HG02840 (cell line): Measurements from ENCODE around the gene PHACTR3.

Experiments used
- ATAC-seq: cut with Tn5 transposase; IDR thresholded peaks from one replicate; pipeline ENCODE4 v1.9.1; 2021; ENCODE audit warnings: mild to moderate bottlenecking, moderate library complexity, moderate number of reproducible peaks; ENCODE audit not compliant: unreplicated experiment, low FRiP score

Gene PHACTR3

DNA sequence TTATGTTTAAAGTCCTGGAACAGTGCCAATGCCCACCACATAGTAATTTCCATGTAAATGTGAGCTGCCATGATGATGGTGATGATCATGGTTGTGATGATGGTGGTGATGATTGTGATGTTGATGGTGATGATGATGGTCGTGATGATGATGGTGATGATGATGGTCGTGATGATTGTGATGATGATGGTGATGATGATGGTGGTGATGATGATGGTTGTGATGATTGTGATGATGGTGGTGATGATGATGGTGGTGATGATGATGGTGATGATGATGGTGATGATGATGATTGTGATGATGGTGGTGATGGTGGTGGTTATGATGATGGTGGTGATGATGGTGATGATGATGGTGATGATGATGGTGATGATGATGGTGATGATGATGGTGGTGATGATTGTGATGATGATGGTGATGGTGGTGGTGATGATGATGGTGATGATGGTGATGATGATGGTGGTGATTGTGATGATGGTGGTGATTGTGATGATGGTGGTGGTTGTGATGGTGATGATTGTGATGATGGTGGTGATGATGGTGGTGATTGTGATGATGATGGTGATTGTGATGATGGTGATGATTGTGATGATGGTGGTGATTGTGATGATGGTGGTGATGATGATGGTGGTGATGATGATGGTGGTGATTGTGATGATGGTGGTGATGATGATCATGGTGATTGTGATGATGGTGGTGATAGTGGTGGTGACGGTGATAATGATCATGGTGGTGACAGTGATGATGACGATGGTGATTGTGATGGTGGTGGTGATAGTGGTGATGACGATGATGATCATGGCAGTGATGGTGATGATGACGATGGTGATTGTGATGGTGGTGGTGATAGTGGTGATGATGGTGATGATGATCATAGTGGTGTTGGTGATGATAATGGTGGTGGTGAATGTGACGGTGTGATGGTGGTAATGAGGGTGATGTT is 82.3 kb downstream of the PHACTR3 start:
- ATAC-seq: no peak

DNA sequence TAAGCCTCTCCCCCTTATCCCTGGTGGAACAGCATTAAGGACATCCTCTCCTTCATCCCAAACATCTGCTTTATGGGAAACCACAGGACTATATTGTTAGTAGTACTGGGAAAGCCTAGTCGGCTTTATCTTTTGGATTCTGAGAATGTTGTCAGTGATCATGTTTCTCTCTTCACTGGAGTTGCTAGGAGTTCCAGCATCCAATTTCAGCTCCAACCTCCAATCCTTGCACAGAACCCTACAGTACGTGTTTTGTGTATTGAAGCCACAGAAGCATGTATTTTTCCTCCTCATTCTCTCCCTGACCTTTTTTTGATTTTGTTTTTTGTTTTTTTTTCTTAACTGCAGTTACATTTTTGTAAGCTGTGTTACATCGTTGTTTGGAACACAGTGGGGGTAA is 84.0 kb downstream of the PHACTR3 start:
- ATAC-seq: no peak

DNA sequence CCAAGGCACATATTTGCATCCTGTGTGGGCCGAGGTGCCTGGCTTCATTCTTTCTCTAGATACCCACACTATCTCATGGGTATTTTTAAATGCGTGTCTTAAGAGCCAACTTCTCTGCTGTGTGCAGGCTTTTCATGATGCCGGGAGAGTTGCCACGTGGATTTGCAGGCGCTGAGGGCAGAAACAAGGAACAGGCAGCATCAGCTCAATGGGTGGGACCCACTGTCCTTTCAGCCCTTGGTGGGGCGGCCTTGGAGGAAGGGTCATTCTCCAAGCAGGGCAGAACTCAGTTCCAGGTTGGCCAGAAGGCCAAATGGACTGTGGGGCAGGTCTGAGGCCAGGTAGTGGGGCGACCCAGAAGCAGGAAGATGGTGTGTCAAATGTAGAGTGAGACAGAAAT is 84.7 kb downstream of the PHACTR3 start:
- ATAC-seq: no peak

DNA sequence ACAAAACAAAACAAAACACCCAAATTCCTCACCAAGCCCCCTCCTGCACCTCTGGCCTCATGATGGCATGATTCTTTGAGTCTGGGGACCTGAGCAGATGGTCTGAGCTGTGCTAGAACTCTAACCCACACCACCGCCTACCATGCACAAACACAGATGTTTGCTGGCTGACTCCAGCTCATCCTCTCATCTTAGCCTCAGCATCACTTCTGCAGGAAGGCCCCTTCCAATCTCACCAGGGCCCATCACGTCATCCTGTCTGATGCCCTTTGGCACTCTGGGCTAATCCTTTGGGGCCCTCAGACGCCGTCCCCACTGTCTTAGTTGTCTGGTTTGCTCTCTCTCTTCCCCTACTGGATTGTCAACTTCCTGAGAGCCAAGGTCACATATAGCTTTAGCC is 85.8 kb downstream of the PHACTR3 start:
- ATAC-seq: no peak

DNA sequence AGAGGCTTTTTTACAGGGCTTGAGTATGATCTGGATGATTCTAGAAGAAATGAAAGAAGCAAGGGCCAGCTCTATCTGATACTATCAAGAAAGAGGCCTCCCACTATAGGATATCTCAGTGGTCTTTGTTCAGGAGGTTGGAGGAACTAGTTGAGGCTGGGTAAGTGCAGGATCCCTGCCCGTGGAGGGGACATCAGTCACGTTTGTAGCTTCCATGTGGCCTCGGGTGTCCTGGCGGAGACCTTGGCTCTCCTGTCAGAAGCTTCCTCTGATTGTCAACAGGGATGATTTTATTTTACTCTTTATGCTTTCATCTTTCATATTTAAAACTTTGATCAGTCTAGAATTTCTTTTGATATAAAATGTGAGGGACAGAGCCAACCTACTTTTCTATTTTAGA is 86.6 kb downstream of the PHACTR3 start:
- no peak for ATAC-seq

DNA sequence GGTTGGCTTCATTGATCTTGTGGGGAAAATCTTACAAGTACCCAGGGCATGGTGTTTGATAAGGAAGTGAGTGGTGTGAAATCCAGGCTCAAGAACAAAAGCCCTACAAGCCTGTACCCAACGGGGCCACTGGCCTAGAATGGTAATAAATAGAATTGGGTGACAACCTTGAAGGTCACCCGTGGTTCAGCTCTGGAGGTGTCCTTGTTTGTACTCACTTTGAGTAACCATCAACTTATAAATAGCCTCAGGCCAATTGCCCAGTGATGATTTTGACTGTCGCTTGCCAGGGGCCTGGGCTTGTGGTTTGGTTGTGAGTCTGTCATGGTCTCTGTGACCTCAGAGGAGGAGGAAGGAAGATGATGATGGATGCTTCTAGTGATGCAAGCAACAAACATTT is 87.8 kb downstream of the PHACTR3 start:
- ATAC-seq: no peak

DNA sequence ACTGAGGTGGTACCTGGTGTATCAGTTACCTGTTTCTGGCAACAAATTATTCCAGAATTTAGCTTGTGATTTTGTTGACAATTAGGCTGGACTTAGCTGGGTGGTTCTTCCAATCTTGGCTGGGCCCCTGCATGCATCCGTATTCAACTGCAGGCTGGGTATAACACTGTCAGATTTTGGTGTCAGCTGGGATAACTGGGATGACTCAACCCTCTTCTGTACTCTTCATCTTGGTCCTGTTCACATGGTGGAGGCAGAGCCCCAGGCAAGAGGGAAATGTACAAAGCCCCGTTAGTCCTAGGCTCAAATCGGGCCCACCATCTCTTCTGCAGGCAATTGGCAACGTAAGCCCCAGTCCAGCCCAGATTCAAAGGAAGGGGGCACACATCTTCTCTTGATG is 89.2 kb downstream of the PHACTR3 start:
- no peak for ATAC-seq

DNA sequence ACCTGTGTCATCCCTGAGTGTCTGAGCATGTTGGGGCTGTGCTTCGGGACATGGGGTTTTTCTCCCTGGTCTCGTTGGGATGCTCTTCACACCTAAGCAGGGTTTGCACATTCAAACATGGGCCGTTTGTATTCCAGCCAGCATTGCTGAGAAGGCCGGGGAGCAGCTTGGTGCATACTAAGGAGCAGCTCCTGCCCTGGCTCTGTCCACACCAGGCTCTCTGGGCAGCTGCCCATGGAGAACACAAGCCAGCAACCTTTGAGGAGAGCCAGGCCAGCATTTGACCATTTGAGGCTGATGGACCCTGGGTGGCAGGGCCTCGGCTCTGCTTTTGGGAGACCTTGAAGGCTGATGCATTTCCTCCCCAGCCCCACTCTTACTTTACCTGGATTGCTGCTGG is 92.1 kb downstream of the PHACTR3 start:
- ATAC-seq: no peak

DNA sequence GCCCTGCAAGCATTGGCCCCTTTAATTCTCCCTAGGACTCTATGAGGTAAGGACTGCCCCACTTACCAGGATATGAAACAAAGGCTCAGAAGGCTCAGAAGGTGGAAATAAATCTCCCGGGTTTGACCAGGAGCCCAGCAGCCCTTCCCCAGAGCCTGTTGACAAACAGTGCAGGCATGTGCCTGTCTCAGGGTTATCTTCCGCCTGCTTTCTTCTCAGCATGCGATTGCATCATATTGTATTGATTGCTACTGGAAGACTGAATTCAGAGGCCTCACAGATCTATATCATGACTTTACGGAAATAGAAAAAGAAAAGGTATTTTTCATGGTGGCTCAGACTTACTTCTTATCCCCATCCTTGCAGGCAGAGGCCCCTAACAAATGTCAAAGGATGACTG is 92.7 kb downstream of the PHACTR3 start:
- no peak for ATAC-seq

DNA sequence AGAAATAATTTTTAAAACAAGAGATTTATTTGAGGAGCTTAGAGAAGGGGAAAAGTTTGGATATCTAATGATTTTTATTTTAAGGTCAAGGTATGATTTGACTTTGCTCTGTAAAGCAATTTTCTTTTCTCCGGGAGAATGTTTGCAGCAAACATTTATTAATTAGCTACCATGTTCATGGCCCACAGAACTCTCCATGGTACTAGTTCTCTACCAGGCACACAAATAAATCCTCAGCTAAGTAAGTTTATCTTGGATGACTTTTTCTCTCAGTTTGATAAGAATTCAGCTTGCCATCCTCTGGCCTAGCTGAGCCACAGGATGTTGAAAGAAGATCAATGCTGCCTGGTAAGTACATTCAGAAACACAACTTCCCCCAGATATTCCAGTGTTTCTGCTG is 94.3 kb downstream of the PHACTR3 start:
- no peak for ATAC-seq

DNA sequence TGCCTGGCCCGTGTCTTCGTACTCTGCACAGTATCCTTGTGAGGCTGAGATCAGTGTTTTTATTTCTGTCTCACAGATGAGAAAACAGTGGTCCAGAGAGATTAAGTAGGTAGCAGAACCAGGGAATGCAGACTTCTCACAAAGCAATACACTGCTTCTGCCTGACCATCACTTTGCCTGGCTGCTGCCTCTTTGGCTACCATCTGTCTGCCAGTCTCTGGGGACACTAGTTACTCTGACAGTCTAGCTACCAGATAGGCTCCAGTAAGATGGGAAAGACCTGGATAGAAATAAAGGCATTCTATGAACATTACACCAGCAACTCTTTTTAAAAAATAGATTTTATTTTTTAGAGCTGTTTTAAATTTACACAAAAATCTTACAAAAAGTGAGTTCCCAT is 96.9 kb downstream of the PHACTR3 start:
- no peak for ATAC-seq

DNA sequence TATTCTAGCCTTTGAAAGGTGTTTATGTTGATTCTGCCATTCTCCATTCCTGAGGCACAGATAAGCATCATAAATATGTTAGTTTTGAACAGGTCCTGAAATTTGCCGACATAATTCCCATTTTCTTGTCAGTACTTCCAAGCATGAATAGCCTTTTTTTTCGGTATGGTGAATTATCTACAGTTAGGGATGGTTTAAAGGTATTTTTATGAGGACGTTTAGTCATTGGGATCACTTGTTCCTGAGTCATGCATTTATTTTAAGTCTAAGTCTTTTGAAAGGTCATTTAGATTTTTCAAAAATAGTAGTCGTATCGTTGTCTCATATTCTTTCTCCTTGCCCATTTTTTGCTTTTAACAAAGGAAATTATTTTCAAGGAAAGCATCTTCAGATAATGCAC is 98.7 kb downstream of the PHACTR3 start:
- ATAC-seq: no peak

DNA sequence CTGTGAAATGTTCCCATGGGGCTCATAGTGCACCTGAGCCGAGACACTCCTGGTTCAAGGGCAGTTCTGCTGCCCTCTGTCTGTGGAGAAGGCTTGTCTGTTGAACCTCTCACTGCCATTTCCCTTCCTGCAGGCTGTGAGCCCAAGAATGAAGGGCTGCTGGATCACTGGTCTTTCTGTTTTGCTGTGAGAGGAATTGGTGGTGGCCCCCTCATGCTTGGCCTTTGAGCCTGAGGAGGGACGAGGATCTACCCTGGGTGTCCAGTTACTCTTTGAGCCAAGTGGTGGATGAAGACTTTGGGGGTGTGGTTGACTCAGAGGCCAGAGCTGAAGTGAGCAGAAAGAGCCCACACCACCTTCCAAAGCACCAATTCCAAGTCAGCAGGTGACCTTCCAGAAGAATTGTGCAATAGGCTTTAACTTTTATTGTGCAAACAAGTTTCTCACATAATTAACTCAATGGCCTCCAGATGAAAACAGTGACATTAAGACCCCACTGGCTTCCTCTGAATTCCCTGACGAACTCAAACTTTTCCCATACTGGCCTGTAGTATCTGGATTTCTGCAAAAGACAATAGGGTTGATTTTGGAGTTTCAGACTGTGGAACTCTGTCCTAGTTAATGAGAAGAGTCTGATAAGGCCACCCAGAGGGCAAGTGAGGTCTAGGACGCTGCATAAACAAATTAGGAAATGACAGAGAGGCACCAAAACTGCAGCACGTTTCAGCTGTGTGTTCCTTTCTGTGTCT is 101.5 kb downstream of the PHACTR3 start:
- no peak for ATAC-seq

DNA sequence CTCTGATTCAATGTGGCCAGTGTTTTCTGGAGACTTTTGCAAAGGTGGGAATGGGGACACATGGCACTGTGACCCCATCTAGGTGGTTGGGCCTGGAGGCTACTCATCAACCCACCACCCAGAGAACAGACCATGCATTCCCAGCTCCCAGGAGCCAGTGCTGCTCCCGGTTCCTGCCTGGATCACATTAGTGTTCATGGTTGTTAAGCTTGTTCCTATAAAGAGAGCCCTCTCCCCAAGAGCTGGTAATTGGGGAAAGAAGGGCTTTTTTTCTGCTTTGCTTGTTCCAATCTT is 102.0 kb downstream of the PHACTR3 start:
- no peak for ATAC-seq

DNA sequence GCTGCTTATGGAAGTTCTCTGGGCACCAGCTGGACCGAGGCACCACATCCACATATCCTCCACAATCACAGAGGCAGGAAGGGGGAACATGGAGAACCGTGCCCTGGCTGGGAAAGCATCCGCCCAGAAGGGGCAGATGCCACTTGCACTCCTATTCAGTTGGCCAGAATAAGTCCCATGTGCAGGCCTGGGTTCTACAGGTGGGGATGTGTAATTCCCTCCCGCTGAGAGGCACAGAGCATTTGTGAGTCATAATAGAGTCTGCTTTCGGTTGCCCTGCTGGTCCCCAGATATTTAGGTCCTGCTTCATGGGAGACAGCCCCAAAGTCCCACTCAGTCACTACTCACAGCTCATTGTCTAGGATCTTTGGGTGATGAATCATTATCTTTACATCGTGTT is 104.0 kb downstream of the PHACTR3 start:
- no peak for ATAC-seq

DNA sequence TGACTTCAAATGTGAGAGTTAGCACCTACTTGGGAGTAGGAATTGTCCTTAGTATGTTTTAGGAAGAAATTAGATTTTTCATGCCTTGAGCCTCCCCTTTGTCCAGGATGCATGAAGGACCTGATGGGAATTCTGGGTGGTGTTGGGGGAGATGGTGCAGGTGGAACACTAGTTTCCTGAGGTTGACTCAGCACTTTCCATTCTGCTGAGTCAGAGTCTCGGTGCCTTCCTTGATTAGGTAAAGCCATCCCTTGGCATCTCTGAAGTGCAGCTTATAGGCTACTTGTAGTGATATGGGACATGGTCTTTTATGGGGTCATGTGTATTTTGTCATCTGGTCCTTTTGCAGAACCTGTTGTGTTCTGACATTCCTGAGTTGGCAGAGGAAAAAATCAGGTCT is 105.3 kb downstream of the PHACTR3 start:
- no peak for ATAC-seq

DNA sequence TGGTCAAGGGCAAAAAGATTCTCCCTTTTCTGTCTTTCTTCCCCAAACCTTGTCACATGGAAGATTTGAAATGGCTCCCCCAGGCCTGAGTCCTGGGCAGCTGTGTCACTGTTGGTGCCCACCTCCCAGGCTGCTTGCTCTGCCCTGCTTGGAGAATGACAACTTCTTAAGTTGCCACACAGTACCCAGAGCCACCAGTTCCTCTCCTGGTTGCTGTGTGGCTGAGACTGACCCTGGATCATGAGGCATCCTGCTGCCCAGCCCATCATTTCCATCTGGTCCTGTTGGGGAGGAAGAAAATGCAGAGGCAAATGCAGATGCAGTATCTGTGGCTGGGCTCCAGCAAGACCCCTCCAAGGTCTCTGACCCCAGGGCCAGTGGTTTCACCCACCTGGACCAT is 113.7 kb downstream of the PHACTR3 start:
- no peak for ATAC-seq

DNA sequence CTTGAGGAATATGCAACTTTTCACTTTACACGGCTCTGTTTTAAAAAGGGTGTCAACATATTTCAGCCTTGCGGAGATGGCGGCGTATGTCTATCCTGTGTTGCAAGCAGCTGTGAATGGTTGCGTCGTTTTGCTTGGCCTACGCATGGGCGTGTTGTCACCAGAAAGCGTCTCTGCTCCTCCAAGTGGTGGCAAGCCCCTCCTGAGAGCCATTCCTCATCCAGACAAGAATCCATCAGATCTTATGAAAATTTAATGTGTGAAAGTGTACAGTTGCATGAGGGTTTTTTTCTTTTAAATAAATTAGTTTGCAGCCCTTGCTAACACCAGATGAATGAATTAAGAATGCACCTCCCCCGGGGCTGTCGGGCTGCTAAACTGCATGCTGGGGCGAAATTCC is 114.4 kb downstream of the PHACTR3 start:
- no peak for ATAC-seq

DNA sequence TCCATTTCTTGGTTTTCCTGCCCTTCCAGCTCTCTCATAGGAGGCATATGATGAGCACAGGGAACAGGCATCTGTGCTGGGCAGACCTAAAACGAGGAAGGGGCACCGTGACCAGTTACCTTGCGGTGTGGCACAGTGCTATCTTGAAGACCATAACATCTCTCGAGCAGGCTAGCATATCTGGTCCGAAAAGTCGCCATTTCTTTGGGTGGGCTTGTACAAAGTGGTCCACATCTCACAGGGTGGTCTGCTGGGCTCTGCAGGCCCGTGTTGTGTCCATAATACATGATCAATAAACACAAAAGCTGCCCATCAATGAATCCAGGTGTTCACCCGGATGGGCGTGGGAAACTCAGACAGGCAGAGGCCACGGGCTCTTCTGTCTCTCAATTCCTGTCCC is 115.7 kb downstream of the PHACTR3 start:
- no peak for ATAC-seq

DNA sequence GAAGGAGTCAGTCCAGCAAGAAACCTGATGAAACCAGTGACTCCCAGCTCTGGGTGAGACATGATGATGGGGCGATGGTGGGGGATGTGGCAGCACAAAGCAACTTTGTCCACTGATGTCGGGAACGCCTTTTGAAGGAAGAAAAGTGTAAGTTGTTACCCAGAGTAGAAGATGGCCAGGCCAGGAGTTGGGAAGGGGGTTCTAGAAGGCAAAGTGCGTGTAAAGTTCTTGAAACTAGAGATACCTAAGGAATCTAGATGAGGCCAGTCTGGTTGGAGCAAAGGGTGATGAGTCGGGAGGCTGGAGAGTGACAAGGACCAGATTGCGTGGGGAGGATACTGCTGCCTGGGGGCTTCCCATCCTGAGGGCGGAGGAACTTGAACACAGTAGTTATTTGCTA is 117.0 kb downstream of the PHACTR3 start:
- ATAC-seq: no peak

DNA sequence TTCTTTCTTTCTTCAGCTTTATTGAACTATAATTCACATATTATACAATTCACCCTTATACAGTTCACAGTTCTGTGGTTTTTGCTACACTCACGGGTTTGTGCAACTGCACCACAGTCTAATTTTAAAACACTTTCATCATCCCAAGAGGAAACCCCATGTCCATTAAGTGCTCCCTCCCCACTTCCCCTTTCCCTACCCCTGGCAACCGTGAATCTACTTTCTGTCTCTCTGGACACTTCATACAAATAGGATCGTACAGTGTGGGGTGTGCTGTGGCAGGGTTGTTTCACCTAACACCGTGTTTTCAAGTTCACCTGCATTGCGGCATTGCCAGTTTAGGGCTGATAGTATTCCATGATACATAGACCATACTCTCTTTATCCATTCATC is 118.8 kb downstream of the PHACTR3 start:
- no peak for ATAC-seq
